ENCODE measurements around the gene SKIC8. TPM values are rescaled to one million over a fixed set of nuclear protein-coding genes. Genes with fewer than 3 reads are reported as not detected.

The SKIC8 gene
- total RNA-seq, 1 experiment from 2014 or later, result 343 TPM

DNA sequence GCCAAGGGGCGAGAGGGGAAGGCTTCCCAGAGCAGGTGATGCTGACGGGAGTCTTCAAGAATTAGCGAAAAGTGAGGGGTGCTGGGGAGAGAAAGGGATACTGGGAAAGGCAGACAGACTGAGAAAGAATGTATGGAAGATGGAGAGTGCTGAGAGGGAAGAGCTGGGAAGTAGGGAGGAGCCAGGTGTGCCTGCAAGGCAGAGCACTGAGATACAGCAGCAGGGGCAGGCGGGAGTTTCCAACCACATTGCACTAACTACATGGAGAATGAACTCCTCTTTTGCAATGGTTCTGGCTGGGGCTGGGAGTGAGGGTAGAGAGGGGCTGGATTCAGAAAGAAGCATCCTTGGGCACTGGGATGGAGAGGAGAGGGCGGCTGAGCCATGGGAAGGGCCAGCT, 24.7 kb upstream of the SKIC8 start:
- no peak for DNase-seq (ENCODE audit: low read depth, low spot score)
- in situ Hi-C loops (cut with HindIII; ENCODE audit: low pct_unique_long_range_greater_than_20kb, low sequenced_read_pairs), result no loop called here

DNA sequence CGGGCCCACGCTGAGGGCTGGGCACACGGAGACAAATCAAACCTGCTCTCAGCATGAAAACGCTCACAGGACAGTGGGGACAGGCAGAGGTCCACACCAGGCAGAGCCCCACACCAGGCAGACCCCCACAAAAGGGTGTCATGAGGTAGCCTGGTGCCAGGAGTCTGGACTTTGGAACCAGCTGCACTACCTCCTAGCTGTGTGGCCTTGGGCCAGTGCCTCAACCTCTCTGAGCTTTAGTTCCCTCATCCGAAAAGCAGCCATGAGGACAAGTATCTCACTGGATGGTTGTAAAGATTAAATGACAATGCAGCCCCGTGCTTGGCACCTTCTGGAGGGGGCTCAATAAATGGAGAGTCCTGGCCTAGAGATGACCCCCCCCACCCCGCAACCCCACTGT, 24.3 kb upstream of the SKIC8 start:
- in situ Hi-C loops (cut with HindIII; ENCODE audit: low pct_unique_long_range_greater_than_20kb, low sequenced_read_pairs), result no loop called here
- DNase-seq (ENCODE audit: low read depth, low spot score), result no peak

DNA sequence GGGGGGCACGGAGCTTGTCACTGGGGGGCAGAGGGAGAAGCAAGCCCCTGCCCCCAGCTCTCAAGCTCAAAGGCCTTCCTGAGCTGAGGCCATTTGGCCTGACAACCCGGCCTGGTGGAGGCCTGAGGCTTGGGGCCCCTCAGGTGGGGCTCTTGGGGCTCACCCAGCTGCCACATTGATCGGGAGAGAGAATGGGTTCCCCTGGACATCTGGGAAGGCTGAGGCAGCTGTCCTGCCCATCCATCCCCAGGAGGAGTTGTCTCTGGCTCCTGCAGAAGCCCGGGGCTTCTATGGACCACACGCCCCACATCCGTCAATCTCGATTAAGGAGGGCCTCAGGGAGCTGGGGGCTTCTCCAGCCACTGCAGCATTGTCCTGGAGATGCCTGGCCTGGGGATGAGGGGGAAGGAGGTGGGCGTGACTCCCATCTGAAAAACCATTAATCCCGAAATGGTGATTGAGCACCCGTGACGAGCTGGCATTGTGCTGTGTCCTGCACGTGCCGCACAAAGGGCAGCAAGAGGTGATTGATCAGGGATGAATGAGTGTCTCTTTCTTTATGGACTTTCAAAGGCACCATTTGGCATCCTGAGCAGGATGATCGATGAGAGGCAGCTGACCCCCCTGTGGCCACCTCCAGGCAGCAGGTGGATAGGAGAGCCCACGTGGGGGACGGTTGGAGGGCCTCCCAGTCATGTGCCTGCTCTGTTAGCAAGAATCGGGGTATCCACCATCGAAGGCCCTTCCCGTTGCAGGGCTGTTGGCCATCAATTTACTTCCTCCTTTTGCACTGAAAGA, 23.5 kb upstream of the SKIC8 start:
- in situ Hi-C loops (cut with HindIII; ENCODE audit: low pct_unique_long_range_greater_than_20kb, low sequenced_read_pairs), result no loop called here
- no peak for DNase-seq (ENCODE audit: low read depth, low spot score)

DNA sequence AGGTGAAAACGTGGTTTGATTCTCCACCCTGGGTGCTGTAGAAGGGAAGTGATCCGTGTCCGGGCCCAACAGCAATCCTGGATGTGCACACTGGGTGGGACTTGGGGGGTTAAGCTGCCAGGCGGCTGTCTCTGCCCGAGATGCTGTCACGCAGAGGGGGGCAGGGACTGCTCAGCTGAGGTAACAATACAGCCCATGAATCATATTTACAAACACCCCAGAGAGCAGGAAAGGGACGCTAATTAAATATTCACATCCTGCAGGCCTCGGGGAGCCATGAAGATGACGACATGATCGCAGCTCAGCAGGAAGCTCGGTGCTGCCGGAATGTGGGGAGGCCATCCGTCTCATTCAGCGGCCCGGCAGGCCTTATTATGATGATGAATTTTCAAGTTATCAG, 22.8 kb upstream of the SKIC8 start:
- DNase-seq (ENCODE audit: low read depth, low spot score), result no peak
- in situ Hi-C loops (cut with HindIII; ENCODE audit: low pct_unique_long_range_greater_than_20kb, low sequenced_read_pairs), result no loop called here

DNA sequence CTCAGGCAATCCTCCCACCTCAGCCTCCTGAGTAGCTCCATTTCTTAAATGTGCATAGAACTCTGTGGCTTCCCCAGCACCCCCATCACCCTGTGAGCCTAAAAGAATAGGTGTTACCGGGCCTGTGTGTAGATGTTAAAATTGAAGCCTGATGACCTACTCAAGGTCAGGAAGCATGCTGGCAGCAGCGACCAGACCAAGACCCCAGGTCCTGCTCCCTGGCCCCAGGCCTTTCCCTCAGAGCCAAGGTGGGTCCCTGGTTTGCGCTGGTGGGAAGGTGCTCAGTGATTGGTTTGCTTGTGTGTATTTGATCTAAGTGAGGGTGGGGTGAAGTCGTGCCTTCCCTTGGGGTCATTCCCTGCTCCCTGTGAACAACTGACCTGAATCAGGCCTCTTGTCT, 22.4 kb upstream of the SKIC8 start:
- DNase-seq (ENCODE audit: low read depth, low spot score), result no peak
- in situ Hi-C loops (cut with HindIII; ENCODE audit: low pct_unique_long_range_greater_than_20kb, low sequenced_read_pairs), result no loop called here

DNA sequence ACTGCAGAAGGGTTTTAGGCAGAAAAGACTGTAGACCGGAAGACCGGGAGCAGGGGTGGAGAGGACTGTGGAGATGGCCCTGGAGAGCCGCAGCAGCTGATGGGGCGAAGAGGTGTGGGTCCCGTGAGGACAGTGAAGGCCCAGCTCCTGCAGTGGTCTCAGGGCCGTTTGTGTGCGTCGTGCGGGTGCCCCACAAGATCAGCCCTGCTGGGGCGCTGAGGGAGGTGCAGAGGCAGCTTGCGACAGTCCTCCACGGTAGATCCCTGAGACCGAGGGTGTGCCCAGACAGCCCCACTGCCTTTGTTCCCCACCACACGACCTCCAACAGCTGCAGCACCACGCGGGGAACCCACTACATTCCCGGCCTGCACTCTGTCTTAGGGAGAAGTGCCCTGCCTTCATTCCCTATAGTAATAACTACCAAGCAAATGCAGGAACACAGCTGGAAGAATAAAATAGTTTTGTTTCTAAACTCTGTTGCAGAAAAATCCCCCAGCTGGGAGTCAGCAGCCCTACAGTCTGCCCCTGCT, 21.7 kb upstream of the SKIC8 start:
- in situ Hi-C loops (cut with HindIII; ENCODE audit: low pct_unique_long_range_greater_than_20kb, low sequenced_read_pairs), result no loop called here
- no peak for DNase-seq (ENCODE audit: low read depth, low spot score)

DNA sequence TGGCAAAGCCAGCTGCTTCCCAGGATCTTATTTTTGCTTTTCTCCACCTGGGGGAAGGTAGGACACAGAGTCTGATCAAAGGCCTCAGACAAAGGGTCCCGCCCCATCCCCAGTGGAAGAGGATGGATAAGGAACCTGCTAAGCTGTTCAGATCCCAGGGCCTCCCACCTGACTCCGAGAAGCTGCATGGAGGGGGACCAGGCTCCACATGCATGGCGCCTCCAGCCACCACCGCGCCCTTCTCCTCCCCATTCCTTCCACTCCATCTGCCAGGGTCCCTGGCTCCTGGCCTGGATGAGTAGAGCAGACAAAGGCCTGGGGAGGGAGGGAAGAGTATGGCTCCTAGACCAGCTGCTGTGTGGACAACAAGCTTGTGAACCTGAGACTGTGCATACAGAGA, 20.8 kb upstream of the SKIC8 start:
- no peak for DNase-seq (ENCODE audit: low read depth, low spot score)
- in situ Hi-C loops (cut with HindIII; ENCODE audit: low pct_unique_long_range_greater_than_20kb, low sequenced_read_pairs), result no loop called here

DNA sequence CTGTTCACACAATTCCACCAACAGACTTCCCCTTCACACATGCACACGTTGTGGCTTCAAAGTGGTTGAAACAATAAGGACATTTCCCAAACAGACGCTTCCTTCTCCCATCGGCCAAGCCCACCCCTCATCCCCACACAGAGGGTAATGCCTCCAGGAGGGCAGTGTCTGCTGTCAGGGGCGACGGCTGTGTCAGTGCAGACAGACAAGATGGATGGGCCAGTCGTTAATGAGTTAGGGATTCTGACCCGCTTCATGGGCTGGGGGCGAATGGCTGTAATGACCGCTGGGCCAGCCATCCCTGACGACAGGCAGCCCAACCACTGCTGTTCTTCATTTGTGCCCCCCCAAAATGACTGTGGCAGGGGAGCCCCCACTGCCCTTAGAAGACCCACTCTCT, 20.2 kb upstream of the SKIC8 start:
- DNase-seq (ENCODE audit: low read depth, low spot score), result no peak
- in situ Hi-C loops (cut with HindIII; ENCODE audit: low pct_unique_long_range_greater_than_20kb, low sequenced_read_pairs), result no loop called here

DNA sequence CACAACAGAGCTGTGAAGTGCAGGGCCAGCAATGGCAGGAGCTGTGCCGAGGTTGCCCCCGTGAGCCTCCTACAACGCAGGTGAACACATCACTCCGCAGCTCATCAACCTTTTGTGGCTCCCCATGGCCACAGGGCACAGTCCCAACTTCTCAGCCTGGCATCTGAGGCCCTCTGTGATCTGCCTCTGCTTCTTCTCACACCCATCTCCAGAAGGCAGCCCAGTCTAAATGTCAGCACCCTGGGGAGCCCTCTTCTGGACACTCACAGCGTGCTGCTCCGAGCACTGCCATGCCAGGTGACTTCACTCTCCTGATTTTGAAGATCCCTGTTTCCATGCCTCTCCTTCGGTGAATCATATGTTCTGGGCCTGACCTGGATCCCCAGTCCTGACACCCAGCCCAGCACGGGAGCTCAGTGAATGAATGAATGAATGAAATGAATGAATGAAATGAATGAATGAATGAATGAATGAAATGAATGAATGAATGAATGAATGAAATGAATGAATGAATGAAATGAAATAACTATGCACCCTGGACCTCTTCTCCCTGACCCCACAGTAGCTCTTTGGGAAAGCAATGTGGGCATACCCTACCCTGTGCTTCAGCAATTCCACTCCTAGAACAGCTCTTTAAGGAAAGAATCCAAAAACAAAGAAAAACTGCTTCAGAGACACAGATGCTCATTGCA, 17.9 kb upstream of the SKIC8 start:
- in situ Hi-C loops (cut with HindIII; ENCODE audit: low pct_unique_long_range_greater_than_20kb, low sequenced_read_pairs), result no loop called here
- peak; percentile 61 for DNase-seq (ENCODE audit: low read depth, low spot score)

DNA sequence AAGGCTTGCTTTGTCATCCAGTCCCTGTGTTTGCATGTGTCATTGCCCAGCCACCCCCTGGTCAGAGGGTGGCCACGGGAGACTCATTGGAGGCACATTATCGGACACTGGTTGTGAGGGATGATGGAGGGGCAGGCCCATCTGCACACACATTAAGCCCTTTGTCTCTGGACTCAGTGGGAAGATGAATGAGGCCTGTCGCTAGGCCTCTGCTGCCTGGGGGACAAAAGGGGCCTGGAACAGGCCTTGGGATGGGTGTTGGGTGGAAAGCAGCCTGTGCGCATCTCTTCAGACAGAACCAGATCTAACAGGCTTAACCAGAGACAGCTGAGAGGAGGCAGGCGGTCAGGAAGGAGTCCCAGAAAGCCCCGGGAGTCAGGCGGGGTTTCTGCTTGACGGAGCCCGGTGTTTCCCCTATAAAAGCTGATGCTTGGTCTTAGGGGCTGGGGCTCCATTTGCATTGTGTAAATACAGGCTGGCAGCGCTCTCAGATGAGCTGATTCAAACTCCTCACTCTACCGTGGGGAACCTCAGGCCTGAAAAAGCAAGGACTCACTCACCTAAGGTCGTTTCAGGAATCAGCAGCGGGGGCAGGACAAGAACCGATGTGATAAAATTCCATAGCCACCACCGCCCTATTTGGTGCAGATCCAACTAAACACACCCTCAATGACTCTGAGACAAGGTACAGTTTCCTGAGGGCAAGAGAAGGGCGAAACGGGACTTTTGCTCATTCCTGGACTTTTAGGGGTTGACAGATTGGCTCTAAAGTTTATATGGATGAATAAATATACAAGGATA, 17.1 kb upstream of the SKIC8 start:
- no peak for DNase-seq (ENCODE audit: low read depth, low spot score)
- in situ Hi-C loops (cut with HindIII; ENCODE audit: low pct_unique_long_range_greater_than_20kb, low sequenced_read_pairs), result no loop called here

DNA sequence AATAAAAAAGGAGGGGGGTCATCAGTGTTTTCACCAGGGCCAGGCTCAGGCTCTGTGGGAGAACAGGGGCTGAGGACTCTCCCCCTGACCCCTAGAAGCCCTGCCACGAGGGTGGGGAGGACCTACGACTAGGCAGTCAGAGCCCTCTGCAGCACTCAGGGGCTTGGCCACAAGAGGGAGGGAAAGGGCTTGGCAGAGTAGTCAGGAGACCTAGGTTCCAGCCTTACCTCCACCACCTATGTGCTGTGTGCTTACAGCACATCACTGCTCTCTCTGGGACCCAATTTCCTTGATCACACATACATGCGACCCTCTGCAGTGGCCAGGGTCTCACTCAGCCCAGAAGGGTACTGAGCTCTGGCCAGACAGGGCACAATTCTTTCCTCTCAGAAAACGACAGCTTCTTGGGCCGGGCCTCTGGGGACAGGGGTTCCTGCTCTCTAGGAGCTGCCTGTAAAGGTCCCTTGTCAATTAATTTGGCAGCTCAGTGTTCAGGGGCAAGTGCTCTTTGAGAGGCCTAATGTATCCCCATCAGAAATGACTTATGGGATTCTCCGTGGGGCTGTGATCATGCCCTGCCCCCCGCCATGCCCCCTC, 16.4 kb upstream of the SKIC8 start:
- in situ Hi-C loops (cut with HindIII; ENCODE audit: low pct_unique_long_range_greater_than_20kb, low sequenced_read_pairs), result no loop called here
- peak; percentile 51 for DNase-seq (ENCODE audit: low read depth, low spot score)

DNA sequence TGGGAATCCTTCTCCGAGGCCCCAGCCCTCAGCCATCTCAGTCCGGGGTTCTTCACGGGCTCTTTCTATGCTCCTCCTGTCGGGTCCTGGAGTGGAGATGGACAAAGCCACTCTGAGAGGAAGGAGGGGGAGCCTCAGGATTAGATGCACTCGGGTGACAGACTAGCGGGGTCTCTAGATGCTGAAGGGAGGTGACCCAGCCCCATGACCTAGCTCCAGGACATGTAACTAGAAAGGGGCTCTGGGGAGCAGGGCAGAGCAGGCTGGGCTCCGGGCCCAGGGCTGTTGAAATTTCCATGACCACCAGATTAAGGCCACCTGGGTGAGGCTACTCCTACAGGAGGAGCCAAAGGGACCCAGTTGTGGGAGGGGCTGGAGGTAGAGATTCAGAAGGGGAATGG, 14.8 kb upstream of the SKIC8 start:
- no peak for DNase-seq (ENCODE audit: low read depth, low spot score)
- in situ Hi-C loops (cut with HindIII; ENCODE audit: low pct_unique_long_range_greater_than_20kb, low sequenced_read_pairs), result no loop called here

DNA sequence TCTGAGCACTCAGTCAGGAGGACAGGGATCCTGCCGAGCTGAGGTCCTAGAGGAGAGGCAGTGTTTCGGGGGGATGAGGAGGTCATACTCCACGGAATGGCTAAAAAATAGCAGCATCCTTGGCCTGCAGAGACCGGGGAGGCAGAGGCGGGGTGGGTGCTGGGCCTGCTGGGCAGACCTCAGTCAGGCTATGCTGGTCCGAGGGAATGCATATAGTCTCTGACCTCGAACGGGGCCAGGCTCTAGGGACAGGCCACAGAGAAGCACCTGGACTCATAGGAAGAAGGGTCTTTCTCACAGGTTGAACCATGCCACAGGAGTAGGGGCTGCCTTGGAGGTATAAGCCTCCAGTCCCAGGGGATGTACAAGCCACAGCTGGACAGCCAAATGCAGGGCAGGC, 14.0 kb upstream of the SKIC8 start:
- in situ Hi-C loops (cut with HindIII; ENCODE audit: low pct_unique_long_range_greater_than_20kb, low sequenced_read_pairs), result no loop called here
- no peak for DNase-seq (ENCODE audit: low read depth, low spot score)

DNA sequence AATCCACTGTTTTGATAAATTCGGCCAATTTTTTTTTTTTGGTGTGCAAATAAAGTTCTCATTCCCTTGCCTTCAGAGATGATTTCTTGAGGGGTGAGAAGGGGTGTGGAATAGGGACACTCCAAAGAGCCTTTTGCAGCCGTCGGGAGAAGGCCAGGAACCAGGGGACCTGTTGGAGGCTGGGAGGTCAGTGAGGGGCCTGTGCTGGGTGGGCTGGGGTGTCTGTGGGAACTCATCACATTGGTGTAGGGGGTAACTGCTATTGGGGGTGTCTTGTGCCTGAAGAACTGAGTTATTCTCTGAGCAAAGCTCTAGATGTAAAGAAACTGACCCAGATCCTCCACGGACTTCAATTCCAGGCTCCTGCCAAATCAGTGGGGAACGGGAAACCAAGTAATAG, 13.5 kb upstream of the SKIC8 start:
- in situ Hi-C loops (cut with HindIII; ENCODE audit: low pct_unique_long_range_greater_than_20kb, low sequenced_read_pairs), result no loop called here
- DNase-seq (ENCODE audit: low read depth, low spot score), result no peak

DNA sequence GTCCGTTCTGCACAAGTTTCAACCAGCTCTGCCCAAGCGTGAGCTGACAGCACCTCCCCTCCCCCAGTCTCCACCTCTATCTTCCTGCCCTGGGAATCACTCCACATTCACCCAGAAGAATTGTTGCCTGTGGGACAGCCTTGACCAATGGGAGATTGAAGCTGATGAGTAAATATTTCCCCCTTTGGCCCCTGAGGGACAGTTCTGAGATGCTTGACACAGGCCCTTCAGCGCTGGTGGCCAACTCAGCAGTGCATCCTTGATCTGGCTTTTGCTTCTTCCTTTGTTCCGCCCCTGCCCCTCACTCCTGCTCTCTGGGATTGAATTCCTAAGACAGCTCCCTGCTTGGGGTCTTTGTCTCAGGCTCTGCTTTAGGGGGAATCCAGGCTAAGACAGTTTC, 13.1 kb upstream of the SKIC8 start:
- in situ Hi-C loops (cut with HindIII; ENCODE audit: low pct_unique_long_range_greater_than_20kb, low sequenced_read_pairs), result no loop called here
- no peak for DNase-seq (ENCODE audit: low read depth, low spot score)

DNA sequence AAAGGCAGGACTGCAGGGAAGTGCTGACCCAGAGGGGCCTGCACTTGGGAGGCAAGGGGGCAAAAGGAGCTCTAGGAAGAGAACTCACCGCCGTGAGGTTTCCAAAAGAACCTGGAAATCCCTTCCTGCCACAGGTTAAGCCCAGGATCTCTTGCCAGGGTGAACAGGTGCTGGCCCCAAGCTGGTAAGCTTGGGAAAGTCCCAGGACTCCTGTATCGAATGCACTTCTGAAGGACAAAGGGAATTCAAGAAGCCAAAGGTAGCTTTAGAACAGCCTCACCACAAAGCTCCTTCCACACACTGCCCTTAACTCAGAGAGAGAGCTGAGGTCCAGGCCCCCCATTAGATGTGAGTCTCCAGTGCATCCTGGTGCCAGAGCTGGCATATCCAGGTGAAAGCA, 11.9 kb upstream of the SKIC8 start:
- DNase-seq (ENCODE audit: low read depth, low spot score), result no peak
- in situ Hi-C loops (cut with HindIII; ENCODE audit: low pct_unique_long_range_greater_than_20kb, low sequenced_read_pairs), result no loop called here

DNA sequence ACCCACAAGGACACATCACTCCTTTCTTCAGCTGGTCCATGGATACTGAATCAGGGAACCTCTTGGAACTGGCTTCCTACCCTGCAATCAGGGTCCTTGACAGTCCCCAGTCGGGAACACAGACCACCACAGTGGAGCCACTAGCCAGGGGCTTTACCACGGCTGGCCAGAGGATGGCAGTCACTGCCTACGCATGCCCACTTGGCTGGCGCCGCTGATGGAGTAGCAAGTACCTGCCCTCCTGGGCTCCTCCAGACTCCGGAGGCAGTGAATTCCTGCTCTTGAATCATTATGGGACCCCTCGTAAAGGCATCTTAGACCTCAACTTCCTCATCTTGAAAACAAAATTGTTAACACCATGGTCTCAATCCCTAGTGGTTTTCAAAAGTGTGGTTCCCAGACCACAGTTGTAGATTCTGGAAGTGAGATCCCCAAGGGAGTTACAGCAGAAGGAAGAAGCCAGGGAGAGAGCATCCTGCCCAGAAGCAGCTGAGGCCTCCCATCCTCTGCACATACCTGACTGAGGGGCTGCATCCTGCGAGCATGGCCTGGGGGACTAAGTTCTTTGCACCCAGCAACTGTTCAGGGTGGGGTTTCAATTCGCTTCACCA, 9.1 kb upstream of the SKIC8 start:
- peak; percentile 83 for DNase-seq (ENCODE audit: low read depth, low spot score)
- in situ Hi-C loops (cut with HindIII; ENCODE audit: low pct_unique_long_range_greater_than_20kb, low sequenced_read_pairs), result no loop called here

DNA sequence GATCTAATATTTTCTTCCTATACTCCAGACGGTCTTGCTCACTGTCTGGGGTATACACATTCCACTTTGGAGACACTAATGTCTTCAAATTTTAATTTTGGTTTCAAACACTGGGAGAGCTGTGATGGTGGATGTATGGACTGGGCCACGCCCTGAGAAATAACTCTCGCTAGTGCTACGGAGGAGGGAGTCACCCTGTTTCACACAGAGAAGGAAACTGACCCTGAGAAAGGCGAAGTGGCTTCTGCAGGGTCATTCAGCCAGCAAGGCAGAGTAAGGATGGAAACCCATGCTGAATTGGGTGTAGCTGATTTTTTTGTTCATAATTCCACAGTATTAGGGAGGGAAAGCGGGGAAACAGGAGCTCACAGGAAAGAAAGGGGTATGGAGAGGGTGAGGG, 8.6 kb upstream of the SKIC8 start:
- peak; percentile 35 for DNase-seq (ENCODE audit: low read depth, low spot score)
- in situ Hi-C loops (cut with HindIII; ENCODE audit: low pct_unique_long_range_greater_than_20kb, low sequenced_read_pairs), result no loop called here

Data from SK-MEL-5 (cell line).